Epidermal melanocyte (primary cell): ENCODE results near the gene UGCG.
"Not testable (repeated sequence)": the region's sequence is repeated elsewhere in the genome, so short reads cannot be mapped to it uniquely, and the experiment has no call there.

Experiments
- DNase-seq: peaks from one replicate; pipeline ENCODE4 v3.0.0; 2011; ENCODE audit warnings: low spot score; ENCODE audit not compliant: insufficient read length

Gene UGCG

GRCh38 chr9:111949919-111950318, 53.3 kb downstream of the UGCG start:
- DNase-seq, result no peak

GRCh38 chr9:111952559-111952958, 55.9 kb downstream of the UGCG start:
- DNase-seq, result no peak

- no peak for DNase-seq
Measured at GRCh38 chr9:111953444-111953843, 56.8 kb downstream of the UGCG start.

- DNase-seq, result no peak
Measured at GRCh38 chr9:111955048-111955447, 58.4 kb downstream of the UGCG start.

- DNase-seq, result peak; percentile 40
Measured at GRCh38 chr9:111957856-111958631, 61.4 kb downstream of the UGCG start.

GRCh38 chr9:111959468-111960359, 63.1 kb downstream of the UGCG start:
- no peak for DNase-seq

- DNase-seq, result not testable (repeated sequence)
Measured at GRCh38 chr9:111960485-111960884, 63.9 kb downstream of the UGCG start.

GRCh38 chr9:111961009-111961408, 64.4 kb downstream of the UGCG start:
- no peak for DNase-seq

GRCh38 chr9:111961575-111961974, 65.0 kb downstream of the UGCG start:
- DNase-seq, result no peak

GRCh38 chr9:111962021-111962420, 65.4 kb downstream of the UGCG start:
- no peak for DNase-seq

- no peak for DNase-seq
Measured at GRCh38 chr9:111963995-111964394, 67.4 kb downstream of the UGCG start.

GRCh38 chr9:111965566-111966019, 69.0 kb downstream of the UGCG start:
- DNase-seq, result peak; percentile 32

GRCh38 chr9:111966124-111966723, 69.6 kb downstream of the UGCG start:
- DNase-seq, result no peak

- no peak for DNase-seq
Measured at GRCh38 chr9:111966861-111967291, 70.3 kb downstream of the UGCG start.

GRCh38 chr9:111967621-111968020, 71.0 kb downstream of the UGCG start:
- no peak for DNase-seq

- DNase-seq, result no peak
Measured at GRCh38 chr9:111969061-111969460, 72.4 kb downstream of the UGCG start.

- DNase-seq, result no peak
Measured at GRCh38 chr9:111969622-111970021, 73.0 kb downstream of the UGCG start.

GRCh38 chr9:111970827-111971226, 74.2 kb downstream of the UGCG start:
- no peak for DNase-seq

GRCh38 chr9:111974092-111974681, 77.6 kb downstream of the UGCG start:
- no peak for DNase-seq

GRCh38 chr9:111975709-111976108, 79.1 kb downstream of the UGCG start:
- DNase-seq, result no peak

- no peak for DNase-seq
Measured at GRCh38 chr9:111978616-111979015, 82.0 kb downstream of the UGCG start.
